Midbrain (tissue), 1 donor: ENCODE results near the gene XXYLT1.
"Not testable (repeated sequence)": the region's sequence is repeated elsewhere in the genome, so short reads cannot be mapped to it uniquely, and the experiment has no call there.

Source experiments
- DNase-seq: peaks from one replicate; lab custom pipeline; 2025; lab: John Stamatoyannopoulos, UW

XXYLT1 gene

DNA sequence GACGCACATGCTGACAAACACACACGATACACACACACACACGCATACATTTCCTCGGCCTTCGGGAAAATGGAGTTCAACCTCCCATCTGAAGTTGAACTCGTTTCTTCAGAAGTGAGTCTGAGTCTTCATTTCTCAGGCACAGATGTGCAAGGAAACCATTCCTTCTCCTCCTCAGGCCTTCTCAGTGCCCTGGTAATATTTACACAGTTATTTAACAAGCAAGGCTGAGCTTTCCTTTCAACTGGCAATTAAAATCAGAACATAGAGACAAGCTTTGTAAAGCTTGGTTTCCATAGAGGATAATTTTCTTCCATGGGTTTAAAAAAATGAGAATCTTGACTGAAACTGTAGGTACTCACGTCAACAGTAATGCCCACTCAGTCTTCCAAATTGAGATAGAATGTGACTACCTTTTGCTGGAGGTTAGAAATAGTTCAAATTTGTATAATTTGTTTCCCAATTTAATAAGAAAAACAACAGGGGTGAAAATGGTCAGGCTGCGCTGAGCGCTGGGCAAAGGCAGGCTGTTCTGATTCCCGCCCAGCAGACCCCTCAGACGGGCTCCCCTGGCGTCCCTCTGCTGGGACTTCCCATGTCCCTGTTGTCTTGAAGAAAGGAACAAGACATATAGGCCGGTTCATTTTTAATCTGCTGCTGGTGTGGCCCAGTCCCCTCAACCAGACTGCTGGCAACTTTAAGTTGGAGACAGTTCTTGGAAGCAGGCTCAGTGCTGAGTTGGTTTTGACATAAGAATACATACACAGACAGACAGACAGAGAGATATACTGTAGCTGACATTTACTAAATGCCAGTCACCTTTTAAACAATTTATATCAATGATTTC lies 174.3 kb downstream of the XXYLT1 start:
- DNase-seq: no peak

DNA sequence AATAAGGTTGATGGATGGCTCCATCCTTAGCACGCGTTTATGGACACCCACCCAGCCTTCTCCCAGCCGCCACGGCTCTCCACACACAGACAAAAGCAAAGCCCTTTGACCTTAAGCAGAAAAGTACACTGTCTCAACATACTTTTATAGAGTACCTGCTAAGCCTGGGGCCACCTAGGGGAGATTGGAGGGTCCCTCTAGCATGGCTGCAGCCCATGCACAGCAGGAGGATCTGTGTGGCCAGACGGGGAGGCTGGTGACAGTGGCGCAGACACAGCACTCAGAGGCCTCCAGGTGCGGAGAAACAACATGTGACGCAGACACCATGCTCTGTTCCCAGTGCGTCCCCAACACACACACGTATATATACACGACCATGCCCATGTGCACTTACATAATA lies 174.9 kb downstream of the XXYLT1 start:
- no peak for DNase-seq

DNA sequence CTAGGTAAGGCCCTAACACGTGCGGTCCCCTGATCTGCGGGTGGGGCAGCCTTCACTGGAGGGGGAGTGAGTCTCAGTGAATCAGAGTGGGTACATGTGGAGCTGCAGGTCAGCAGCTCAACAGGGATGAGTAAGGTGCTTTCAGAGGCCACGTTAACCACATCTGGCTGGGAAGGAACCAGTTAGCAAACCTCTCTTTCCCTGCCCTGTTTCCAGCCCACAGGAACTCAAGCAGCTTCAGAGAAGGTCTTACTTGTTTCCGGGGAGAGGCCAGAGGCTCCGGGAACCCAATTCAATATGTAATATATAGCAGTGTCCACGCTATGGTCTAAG lies 175.3 kb downstream of the XXYLT1 start:
- DNase-seq: no peak

DNA sequence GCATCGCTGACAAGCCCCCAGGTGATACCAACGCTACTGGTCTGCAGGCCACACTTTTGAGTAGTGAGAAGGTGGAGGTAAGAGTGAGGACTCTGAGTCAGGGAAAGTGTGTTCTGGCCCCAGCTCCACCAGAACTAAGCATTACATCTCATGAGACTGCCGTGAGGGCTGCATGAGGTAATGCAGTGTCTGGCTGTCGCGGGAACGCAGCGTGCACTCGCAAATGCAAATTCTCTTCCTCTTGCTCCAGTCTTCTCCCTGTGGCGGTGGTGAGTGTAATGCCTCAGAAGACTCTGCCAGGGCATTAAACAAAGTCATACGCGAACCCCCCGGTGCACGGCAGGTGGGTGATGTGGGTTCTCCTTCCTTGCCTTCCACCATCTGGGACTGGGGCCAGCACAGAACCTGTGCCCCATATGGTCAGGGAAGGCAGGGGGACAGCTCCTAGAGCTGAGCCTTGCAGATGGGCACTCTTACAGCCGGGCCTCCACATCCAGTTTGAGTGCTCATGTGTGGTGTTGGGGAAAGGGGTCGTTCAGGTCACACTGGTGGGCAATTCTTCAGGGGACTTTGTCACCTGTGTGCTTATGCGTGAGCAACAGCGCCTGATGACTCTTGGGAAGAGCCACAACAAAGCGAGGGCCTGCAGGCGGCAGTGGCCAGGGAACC lies 175.8 kb downstream of the XXYLT1 start:
- no peak for DNase-seq

DNA sequence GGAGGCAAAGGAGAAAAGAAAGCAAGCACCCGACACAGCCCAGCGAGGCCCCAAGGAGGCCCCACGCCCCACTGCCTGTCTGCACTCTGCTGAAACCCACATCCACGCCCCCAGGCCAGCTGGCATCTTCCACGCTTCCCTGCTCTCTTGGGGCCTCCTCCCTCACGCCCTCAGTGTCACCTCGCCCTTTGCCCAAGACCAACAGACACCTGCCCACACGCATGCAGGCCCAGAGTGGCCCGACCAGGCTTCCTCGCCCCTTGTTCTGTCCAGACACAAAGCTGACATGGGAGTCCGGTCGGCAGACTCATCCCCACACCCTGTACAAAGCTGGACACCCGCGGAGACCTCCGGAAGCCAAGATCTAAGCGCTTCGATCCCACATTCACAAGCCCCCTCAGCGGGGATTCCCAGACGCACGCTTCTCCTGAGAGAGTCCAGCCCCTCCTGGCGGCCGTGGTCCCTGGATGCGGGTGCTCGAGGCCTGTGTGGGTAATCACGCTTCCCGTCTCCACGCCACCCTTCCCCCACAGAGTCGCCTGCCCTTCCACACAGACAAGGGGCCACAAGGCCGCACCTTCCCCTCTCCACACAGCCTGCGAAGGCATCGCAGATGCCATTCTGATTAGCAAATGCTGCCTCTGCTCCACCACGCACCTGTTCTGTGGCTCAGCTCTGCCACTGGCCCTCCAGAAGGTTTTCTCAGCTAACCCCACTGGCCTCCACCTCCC lies 176.6 kb downstream of the XXYLT1 start:
- no peak for DNase-seq

DNA sequence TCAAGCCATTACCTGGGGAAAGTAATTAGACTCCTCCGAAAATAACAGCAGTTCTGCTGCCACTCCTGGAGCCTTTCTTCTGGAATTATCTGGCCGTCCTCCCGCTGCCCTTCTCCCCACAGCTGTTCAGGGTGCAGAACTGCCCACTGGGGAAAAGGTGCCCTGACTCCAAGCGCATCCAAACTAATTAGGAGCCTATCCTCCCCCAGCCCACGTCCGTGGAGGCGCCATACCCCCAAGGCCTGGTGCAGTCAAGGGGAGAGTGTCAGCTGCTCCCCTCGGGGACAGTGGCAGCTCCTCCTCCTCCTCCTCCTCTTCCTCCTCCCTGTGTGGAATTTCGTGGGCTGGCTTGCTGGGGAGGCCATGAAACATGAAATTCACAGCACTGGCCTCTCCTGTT lies 177.2 kb downstream of the XXYLT1 start:
- no peak for DNase-seq

DNA sequence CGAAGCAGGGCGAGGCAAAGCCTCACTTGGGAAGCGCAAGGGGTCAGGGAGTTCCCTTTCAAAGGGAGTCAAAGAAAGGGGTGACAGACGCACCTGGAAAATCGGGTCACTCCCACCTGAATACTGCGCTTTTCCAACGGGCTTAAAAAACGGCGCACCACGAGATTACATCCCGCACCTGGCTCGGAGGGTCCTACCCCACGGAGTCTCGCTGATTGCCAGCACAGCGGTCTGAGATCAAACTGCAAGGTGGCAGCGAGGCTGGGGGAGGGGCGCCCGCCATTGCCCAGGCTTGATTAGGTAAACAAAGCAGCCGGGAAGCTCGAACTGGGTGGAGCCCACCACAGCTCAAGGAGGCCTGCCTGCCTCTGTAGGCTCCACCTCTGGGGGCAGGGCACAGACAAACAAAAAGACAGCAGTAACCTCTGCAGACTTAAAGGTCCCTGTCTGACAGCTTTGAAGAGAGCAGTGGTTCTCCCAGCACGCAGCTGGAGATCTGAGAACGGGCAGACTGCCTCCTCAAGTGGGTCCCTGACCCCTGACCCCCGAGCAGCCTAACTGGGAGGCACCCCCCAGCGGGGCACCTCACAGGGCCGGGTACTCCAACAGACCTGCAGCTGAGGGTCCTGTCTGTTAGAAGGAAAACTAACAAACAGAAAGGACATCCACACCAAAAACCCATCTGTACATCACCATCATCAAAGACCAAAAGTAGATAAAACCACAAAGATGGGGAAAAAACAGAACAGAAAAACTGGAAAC lies 182.9 kb downstream of the XXYLT1 start:
- not testable (repeated sequence) for DNase-seq

DNA sequence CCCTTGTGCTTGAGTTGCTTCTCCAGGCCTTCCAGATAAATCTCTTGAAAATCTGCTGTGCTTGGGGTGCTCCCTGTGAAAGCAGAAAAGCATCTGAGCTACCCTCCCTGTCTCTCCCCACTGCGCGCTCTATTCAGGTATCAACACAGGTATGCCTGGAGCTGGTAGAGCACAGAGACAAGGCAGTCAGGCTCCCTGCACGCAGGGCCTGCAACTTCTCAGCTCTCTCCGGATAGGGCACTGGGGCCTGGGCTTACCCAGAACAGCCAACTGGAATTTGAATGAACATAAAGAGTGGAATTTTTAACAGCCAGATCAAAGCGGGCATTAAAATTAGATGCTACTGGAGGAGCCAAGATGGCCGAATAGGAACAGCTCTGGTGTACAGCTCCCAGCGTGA lies 183.6 kb downstream of the XXYLT1 start:
- no peak for DNase-seq

DNA sequence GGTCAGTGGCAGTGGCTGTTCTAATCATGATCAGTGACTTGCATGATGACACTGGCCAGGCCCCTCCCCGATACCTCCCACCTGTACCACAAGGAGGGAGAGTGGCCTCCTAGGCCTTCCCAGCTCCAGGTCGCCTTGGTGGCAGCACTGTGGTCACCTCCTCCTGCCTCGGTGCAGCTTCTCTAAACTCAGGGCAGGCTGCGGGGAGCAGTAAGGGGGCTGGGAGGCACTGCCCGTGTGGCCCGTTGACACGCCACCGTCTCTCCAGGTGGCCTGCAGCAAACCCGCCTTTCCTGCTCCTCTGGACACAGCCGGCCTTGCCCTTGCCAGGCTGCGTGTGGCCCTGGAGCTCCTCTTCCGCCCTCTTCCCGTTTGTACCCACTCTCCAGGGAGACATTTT lies 184.1 kb downstream of the XXYLT1 start:
- no peak for DNase-seq

DNA sequence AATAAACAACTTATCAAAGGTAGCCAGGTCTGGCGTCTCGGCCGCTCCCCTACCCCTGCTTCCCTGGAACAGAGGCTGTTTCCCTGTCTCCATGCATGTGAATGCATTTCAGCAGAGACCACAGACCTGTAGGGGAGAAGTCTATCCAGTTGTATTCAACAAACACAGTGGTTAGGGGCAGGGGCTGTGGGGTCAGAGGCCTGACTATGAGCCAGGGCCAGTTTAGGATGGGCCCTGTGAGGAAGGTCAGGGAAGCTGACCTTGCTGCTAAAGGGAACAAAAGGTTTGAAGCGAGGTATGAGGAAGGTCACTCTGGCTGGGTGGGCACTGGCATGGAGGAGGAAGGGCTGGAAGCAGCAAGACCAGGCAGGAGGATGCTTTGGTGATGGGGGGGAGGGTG lies 184.6 kb downstream of the XXYLT1 start:
- no peak for DNase-seq

DNA sequence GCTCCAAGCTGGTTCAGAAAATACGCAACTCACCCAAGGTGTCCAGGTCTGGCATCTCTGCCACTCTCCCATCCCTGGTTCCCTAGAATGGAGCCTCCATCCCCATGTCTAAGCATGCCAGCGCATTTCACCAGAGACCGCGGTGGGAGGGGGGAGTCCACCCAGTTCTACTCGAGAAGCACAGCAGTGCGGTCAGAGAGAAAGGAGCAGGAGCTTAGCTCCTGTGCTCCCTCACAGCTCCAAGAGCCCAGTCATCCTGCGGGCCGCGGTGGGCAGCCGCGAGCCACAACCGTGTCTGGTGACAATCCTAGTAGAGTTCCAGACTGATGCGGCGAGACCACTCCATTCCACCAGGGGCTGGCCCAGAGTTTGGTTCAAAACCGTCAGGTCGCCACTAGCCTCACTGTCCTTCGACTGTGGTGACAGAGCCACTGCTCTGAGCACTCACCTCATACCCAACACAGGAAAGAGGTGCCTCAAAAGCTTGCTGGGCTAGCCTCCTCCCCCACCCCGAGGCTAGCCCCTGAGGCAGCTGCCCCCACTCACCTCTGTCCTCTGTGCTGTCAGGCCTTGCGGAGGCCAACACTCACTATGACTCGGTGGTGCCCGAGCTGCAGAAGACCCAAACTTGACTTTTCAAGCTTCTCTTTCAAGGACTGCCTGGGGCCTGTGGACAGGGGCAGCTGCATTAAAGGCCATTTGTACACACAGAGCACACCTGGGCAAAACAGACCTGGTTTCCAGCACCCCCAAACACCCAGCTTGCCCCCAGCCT lies 185.4 kb downstream of the XXYLT1 start:
- no peak for DNase-seq

DNA sequence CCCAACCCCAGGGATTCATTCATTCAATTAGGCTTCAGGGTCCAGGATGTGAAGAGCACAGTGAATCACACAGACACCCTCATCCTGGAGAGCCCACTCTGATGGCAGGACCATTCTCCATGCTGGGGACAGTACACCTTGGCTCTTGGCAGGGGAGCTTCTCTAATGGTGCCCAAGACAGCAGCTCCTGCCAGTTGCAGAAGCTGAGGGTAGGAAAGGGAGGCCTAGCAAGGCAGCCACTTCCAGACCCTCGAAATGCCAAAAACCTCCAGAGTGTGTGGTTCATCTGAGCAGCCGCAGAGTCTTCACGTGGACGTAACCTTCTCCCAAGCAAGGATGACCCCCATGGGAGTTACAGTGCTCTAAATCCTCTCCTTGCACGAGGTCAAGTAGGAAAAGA lies 186.2 kb downstream of the XXYLT1 start:
- DNase-seq: no peak

DNA sequence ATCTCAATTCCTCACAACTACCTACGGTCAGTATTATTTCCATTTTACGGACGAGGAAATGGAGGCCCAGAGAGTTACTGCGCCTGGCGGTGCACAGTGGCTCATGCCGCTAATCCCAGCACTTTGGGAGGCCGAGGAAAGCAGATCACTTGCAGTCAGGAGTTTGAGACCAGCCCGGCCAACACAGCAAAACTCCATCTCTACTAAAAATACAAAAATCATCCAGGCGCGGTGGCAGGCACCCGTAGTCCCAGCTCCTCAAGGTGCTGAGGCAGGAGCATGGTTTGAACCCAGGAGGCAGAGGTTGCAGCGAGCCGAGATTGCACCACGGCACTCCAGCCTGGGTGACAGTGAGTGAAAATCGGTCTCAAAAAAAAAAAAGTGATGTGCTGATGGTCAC lies 187.3 kb downstream of the XXYLT1 start:
- DNase-seq: no peak

DNA sequence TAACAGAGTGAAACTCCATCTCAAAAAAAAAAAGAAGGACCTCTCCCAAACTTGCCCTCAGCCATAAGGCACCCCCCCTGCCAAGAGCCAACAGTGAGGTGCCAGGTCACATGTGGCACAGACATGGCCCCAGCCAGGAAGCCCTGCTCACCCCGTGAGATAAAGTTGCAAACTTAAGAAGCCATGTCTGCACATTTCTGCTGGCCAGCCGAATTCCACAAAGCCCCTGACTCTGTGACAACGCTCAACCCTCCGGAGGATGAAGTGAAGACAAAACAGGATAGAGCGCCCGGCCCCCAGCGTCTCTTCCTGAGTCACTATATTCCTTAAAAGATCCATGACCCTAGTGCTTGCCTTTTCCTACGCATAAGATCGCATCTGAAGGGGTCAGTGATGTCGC lies 188.1 kb downstream of the XXYLT1 start:
- DNase-seq: no peak

DNA sequence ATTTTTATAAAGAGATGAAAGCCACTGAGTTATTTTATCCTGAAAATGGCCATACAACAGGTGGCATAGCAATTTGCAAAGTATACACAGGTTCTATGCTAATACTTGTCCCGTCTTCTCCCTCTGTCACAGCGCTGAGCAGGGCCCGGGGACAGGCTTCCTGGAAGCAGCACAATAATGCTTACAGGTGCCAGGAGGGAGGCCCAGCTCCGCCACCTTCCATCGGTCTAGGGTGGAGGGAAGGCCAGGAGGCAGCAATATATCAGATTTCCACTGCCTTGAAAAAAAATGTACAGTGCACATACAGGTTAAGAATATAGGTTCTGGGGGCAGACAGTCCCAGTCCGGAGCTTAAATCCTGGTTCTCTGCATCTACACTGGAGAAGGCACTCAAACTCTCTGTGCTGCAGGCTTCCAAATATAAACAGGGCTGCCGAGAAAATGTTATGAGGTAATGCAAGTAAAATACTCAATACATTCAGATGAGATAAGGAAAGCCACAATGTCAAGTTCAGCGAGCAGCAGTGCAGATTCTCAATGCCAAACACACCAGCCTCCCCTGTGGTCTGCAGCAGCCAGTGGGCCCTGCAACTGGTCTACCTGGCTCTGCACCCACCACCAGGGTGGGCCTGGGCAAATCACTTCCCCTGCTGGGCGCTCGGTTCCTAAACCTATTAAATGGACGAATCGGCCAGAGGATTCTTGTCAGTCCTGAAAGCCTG lies 189.6 kb downstream of the XXYLT1 start:
- no peak for DNase-seq

DNA sequence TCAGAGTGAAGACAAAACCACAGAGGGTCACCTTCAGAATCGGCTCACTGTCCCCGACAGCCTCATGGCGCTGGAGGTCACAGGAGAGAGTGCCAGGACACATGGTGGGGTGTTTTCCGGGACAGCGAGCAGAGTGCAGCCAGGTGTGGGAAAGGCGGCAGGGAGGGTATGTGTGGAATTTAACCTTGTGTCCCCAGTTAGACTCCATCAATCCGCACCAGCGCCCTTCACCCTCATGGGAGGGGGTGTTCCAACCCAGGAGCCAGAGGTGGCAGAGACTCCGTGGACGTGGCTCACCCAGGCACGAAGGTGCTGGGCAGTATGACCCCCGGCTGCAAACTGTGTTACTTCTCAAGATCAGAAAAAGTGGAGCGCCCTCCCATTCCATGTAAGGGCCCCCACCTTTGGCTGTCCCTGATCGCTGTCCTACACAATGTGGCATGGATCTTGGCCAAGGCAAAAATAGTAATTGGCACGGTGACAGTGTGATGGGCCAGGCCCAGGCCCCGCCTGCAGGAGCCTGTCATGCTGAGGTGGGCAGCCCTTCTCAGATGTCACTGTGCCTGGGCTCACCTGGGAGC lies 190.3 kb downstream of the XXYLT1 start:
- DNase-seq: no peak

DNA sequence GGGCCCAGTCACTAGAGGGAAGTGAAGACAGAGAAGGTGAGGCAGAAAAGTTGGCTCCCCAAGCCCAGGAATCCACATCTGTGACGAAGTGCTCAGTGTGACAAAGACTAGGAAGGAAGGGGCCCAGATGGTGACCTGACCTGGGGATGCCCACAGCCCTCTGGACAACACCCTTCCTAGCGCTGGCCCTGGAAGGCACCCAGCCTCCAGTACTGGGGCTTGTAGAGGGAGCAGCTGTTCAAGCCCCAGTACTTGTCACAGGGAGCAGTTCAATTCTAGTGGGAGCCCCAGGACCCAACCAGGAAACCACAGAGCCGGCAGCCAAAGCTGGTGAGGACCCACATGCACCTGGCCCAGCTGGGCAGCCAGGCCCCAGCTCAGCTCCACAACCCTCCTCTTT lies 190.8 kb downstream of the XXYLT1 start:
- DNase-seq: no peak

DNA sequence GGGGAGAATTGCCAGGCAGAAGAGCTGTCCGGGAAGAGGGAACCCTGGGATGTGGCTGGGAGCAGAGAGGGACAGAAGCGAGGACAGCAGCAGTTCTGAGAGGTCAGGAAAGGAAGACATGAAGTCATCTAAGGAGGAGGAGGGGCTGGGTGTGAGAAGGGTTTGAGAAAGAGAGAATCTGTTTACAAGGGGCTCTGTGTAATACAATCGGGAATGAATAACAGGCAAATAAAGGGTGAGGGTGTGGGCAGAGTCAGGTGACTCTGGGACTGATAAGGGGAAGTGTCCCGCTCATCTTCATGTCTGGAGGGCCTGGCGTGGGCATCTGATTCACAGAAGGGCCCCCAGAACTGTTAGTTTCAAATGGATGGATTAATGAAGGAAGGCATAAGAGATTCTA lies 191.3 kb downstream of the XXYLT1 start:
- DNase-seq: no peak

DNA sequence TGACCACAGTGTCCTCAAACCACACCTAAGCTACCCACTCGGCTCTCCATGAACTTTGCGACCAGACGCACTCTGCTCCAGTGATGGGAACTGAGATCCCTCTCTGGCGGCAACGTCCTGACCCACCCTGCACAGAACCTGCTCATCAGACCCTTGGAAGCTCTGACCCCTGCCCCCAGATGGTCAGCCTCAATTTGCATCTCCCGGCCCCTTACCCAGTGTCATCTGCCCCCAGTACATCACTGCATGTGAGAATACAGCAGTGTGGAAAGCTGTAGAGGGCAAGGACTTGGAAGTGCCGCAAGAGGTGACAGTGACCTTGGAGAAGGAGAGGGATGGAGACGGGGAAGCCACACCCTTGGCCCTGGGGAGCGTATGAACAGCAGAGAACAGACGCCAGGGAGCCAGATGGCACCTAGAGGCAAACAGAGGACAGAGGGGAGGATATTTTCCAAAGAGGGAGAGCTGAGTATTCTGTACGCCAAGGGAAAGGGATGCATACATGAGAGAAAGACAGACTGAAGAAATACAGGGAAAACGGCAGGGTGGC lies 192.0 kb downstream of the XXYLT1 start:
- DNase-seq: no peak
